ENCODE measurements around the gene ARHGAP24.

GRCh38 chr4:85910985-85911384 is 436.0 kb downstream of the ARHGAP24 start:
- no peak for TF ChIP-seq POLR2A (IDR thresholded peaks at IDR 0.05)
- no peak for TF ChIP-seq CTCF (IDR thresholded peaks at IDR 0.05)
